ENCODE data around the gene HSD17B13. TPM values are rescaled to one million over a fixed set of nuclear protein-coding genes. Genes with fewer than 3 reads are reported as not detected.

The HSD17B13 gene, protein sequence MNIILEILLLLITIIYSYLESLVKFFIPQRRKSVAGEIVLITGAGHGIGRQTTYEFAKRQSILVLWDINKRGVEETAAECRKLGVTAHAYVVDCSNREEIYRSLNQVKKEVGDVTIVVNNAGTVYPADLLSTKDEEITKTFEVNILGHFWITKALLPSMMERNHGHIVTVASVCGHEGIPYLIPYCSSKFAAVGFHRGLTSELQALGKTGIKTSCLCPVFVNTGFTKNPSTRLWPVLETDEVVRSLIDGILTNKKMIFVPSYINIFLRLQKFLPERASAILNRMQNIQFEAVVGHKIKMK
- 0.05 and 0.30 TPM in 2 replicates for total RNA-seq

DNA sequence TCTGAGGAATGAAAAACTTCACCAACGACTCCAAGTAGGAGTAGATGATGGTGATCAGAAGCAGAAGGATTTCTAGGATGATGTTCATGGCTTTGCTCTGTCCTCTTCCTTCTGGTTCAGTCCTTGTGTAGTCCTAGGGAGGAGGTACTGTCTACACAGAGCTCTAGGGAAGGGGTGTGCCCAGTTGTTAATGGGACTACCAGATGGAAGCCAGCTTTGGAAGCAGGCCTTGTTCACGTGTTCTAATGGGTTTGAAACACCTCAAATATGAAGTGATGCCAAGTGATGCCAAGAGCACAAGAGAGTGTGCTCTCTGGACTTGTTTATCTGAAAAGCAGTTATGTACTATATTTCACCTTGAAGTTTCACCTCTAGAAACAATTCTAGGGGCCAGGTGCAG lies at the start of gene HSD17B13:
HSD17B13 (minus strand) TSS at position 129 of the 400 bp plus-strand sequence; CDS start at position 88, 41 bp downstream.

Other genes with a start within 250 kb of the HSD17B13 start
- gene KLHL8, start 102.3 kb downstream of the HSD17B13 start, total RNA-seq, result 16.6 and 24.3 TPM in 2 replicates
- gene HSD17B11, start 68.3 kb upstream of the HSD17B13 start, total RNA-seq, result 17.5 and 29.1 TPM in 2 replicates
- gene NUDT9, start 99.7 kb upstream of the HSD17B13 start, total RNA-seq, result 15.2 and 17.8 TPM in 2 replicates
- not detected in 2 replicates for gene SPARCL1, start 206.5 kb upstream of the HSD17B13 start, total RNA-seq